Lower leg skin (tissue), 3 donors: Measurements from ENCODE around the gene GDPD3.

Experiments
- POLR2A ChIP-seq, 2 donors: fragments of 450-650 bp; IDR thresholded peaks; one replicate each; pipeline ENCODE4 v1.6.1; 2016 to 2017; ENCODE audit warnings: antibody characterized with exemption in 2 of 2, mild to moderate bottlenecking in 1 of 2, moderate library complexity in 1 of 2
- TF ChIP-seq, protein P1 (sequence below), 3 donors: fragments of 450-650 bp; IDR thresholded peaks; one replicate each; pipeline ENCODE4 v1.5.1; 2016; ENCODE audit warnings: antibody characterized with exemption in 3 of 3, mild to moderate bottlenecking in 3 of 3, moderate library complexity in 2 of 3

- TF ChIP-seq, protein P1, sequence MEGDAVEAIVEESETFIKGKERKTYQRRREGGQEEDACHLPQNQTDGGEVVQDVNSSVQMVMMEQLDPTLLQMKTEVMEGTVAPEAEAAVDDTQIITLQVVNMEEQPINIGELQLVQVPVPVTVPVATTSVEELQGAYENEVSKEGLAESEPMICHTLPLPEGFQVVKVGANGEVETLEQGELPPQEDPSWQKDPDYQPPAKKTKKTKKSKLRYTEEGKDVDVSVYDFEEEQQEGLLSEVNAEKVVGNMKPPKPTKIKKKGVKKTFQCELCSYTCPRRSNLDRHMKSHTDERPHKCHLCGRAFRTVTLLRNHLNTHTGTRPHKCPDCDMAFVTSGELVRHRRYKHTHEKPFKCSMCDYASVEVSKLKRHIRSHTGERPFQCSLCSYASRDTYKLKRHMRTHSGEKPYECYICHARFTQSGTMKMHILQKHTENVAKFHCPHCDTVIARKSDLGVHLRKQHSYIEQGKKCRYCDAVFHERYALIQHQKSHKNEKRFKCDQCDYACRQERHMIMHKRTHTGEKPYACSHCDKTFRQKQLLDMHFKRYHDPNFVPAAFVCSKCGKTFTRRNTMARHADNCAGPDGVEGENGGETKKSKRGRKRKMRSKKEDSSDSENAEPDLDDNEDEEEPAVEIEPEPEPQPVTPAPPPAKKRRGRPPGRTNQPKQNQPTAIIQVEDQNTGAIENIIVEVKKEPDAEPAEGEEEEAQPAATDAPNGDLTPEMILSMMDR (IDR thresholded peaks at IDR 0.05): no peak
- no peak for TF ChIP-seq POLR2A (IDR thresholded peaks at IDR 0.05)
Measured at GRCh38 chr16:30088832-30089624, 24.3 kb downstream of the GDPD3 start.
